Measurements from ENCODE around the gene ZNF772.
"Not testable (repeated sequence)": the region's sequence is repeated elsewhere in the genome, so short reads cannot be mapped to it uniquely, and the experiment has no call there.

Gene ZNF772

GRCh38 chr19:57487477-57488298, 10.3 kb upstream of the ZNF772 start, which contains the start of gene ZNF419:
Gene ZNF419 (plus strand): TSS chr19:57487750. CDS start chr19:57487951, 201 bp downstream.
- DNase-seq (ENCODE audit: low read depth in 1 of 2, low spot score in 1 of 2) = peak; percentile 88 to 92
- TF ChIP-seq POLR2AphosphoS5 (IDR thresholded peaks at IDR 0.05; ENCODE audit: low read depth) (peak; percentile 32; the same call in 1 of the 2 replicates), SPI1 (IDR thresholded peaks at IDR 0.05; ENCODE audit: borderline replicate concordance, low read depth) (peak; percentile 21; the same call in 1 of the 2 replicates), GABPA (IDR thresholded peaks at IDR 0.05; ENCODE audit: low read depth) (peak; percentile 90)
- H3K4me3 ChIP-seq (replicated peaks; ENCODE audit: insufficient read depth, low read length) = peak within 1 kb of the TSS; percentile 98
- H3K27ac ChIP-seq (replicated peaks) = peak within 1 kb of the TSS; percentile 75
- H3K27me3 ChIP-seq (ENCODE audit: insufficient read depth, poor library complexity, severe bottlenecking) = not testable (repeated sequence)

GRCh38 chr19:57473646-57474045, 3.7 kb downstream of the ZNF772 start:
- Histone ChIP-seq H3K4me3 (replicated peaks; ENCODE audit: insufficient read depth, low read length) (no peak overlapping the region), H3K27ac (replicated peaks) (no peak overlapping the region), H3K27me3 (ENCODE audit: insufficient read depth, poor library complexity, severe bottlenecking) (no peaks in the 10 kb centered on the region)
- TF ChIP-seq REST (IDR thresholded peaks at IDR 0.05; ENCODE audit: insufficient replicate concordance, low read depth) = no peak
- no peak for TF ChIP-seq CTCF (IDR thresholded peaks at IDR 0.05; ENCODE audit: insufficient read depth, low read length)
- 0 out of 2 replicates have a peak, but pooled peaks have one; percentile 17 for TF ChIP-seq POLR2AphosphoS5 (IDR thresholded peaks at IDR 0.05; ENCODE audit: low read depth)
- TF ChIP-seq GABPA (IDR thresholded peaks at IDR 0.05; ENCODE audit: low read depth) = no peak
- no peak for TF ChIP-seq SPI1 (IDR thresholded peaks at IDR 0.05; ENCODE audit: borderline replicate concordance, low read depth)
- no peak for DNase-seq (ENCODE audit: low read depth in 1 of 2, low spot score in 1 of 2)

- no peak for DNase-seq (ENCODE audit: low read depth in 1 of 2, low spot score in 1 of 2)
- no peak overlapping the region for H3K27ac ChIP-seq (replicated peaks)
- H3K4me3 ChIP-seq (replicated peaks; ENCODE audit: insufficient read depth, low read length) = no peak overlapping the region
- TF ChIP-seq REST (IDR thresholded peaks at IDR 0.05; ENCODE audit: insufficient replicate concordance, low read depth) (no peak), GABPA (IDR thresholded peaks at IDR 0.05; ENCODE audit: low read depth) (no peak), CTCF (IDR thresholded peaks at IDR 0.05; ENCODE audit: insufficient read depth, low read length) (no peak), SPI1 (IDR thresholded peaks at IDR 0.05; ENCODE audit: borderline replicate concordance, low read depth) (no peak), POLR2AphosphoS5 (IDR thresholded peaks at IDR 0.05; ENCODE audit: low read depth) (no peak)
- H3K27me3 ChIP-seq (ENCODE audit: insufficient read depth, poor library complexity, severe bottlenecking) = no peaks in the 10 kb centered on the region
Measured at GRCh38 chr19:57466489-57466888, 10.9 kb downstream of the ZNF772 start.

GRCh38 chr19:57465680-57466381, 11.5 kb downstream of the ZNF772 start:
- H3K27ac ChIP-seq (replicated peaks) = no peak overlapping the region
- DNase-seq (ENCODE audit: low read depth in 1 of 2, low spot score in 1 of 2) = peak; percentile 57 to 63
- no peak for TF ChIP-seq POLR2AphosphoS5 (IDR thresholded peaks at IDR 0.05; ENCODE audit: low read depth)
- TF ChIP-seq GABPA (IDR thresholded peaks at IDR 0.05; ENCODE audit: low read depth) = no peak
- TF ChIP-seq CTCF (IDR thresholded peaks at IDR 0.05; ENCODE audit: insufficient read depth, low read length) = peak; percentile 75
- H3K4me3 ChIP-seq (replicated peaks; ENCODE audit: insufficient read depth, low read length) = no peak overlapping the region
- no peaks in the 10 kb centered on the region for H3K27me3 ChIP-seq (ENCODE audit: insufficient read depth, poor library complexity, severe bottlenecking)

Data from HL-60 (cell line).